ENCODE measurements around the gene SERPINI1. TPM values are rescaled to one million over a fixed set of nuclear protein-coding genes. Genes with fewer than 3 reads are reported as not detected.

The SERPINI1 gene
- total and polyA plus RNA-seq, 2 of the 8 experiments (the other 6 are each of a cell fraction or from before 2014, with no cell fraction given): 5.3 to 9.9 TPM

- H2BK5ac ChIP-seq (ENCODE audit: low read depth, low read length): no peak overlapping the region
- H4K91ac ChIP-seq (replicated peaks; ENCODE audit: insufficient read length, low read length): no peak overlapping the region
- ChIA-PET POLR2A (ENCODE audit: partially characterized antibody) (interaction anchor here (0.9 kb wide), 1 partner anchor 16 kb away, joined by 4 read pairs; no protein-coding TSS in a partner anchor), CTCF (ENCODE audit: partially characterized antibody) (interaction anchor here (0.5 to 3.4 kb wide), 32 partner anchors 9 to 530 kb away, joined by 3 to 18 read pairs (median 4); partner anchors contain the start of gene ZBBX)
- no peak overlapping the region for H2BK20ac ChIP-seq (ENCODE audit: low read length)
- H3K14ac ChIP-seq (ENCODE audit: insufficient read length): no peak overlapping the region
- no peak overlapping the region for H2AK5ac ChIP-seq (ENCODE audit: low read depth, low read length)
- no peak overlapping the region for H3K4me3 ChIP-seq (ENCODE audit: extremely low read depth in 1 of 4, insufficient read depth in 2 of 4, low read depth in 3 of 4, low read length in 4 of 4)
- FAIRE-seq (peak; percentile 89), DNase-seq (ENCODE audit: low read depth in 1 of 2, low spot score in 2 of 2) (no peak)
- no peaks in the 10 kb centered on the region for H3K9me3 ChIP-seq (ENCODE audit: insufficient read depth in 2 of 2, low read depth in 1 of 2, low read length in 1 of 2)
- no peak overlapping the region for H3K4me2 ChIP-seq (ENCODE audit: insufficient read depth in 1 of 2, low read depth in 2 of 2, low read length in 2 of 2)
- H2BK12ac ChIP-seq (ENCODE audit: low read depth, low read length): no peak overlapping the region
- no peaks in the 10 kb centered on the region for H3K4me1 ChIP-seq (replicated peaks in 1 of 4; ENCODE audit: control insufficient read depth in 3 of 4, insufficient read depth in 4 of 4, low read length in 3 of 4)
- H3K27me3 ChIP-seq (replicated peaks in 1 of 4; ENCODE audit: control insufficient read depth in 3 of 4, extremely low read depth in 1 of 4, insufficient read depth in 3 of 4, low read length in 3 of 4): no peaks in the 10 kb centered on the region
- no peaks in the 10 kb centered on the region for H4K20me1 ChIP-seq (replicated peaks in 1 of 2; ENCODE audit: control insufficient read depth in 1 of 2, insufficient read depth in 2 of 2, low read length in 2 of 2)
- H3K79me2 ChIP-seq (ENCODE audit: control insufficient read depth in 1 of 2, insufficient read depth in 2 of 2, low read length in 2 of 2): peaks cover 0 to 38% of the 10 kb centered on the region in 2 experiments; a peak in 2 of 4 replicates
- no peak overlapping the region for H4K5ac ChIP-seq (ENCODE audit: insufficient read length, low read depth, low read length)
- H3K56ac ChIP-seq (replicated peaks; ENCODE audit: insufficient read length, low read depth, low read length): no peak overlapping the region
- TF ChIP-seq RAD21 (IDR thresholded peaks at IDR 0.05 in 1 of 2, conservative IDR thresholded peaks at IDR 0.05 in 1 of 2; ENCODE audit: low read depth in 2 of 2, low read length in 2 of 2) (peak; percentile 74 to 76), CTCF (IDR thresholded peaks at IDR 0.05; ENCODE audit: control extremely low read depth in 1 of 3, insufficient read depth in 1 of 3, low read depth in 1 of 3, low read length in 3 of 3) (peak; percentile 46 to 71 (median 57)), SIRT6 (IDR thresholded peaks at IDR 0.05; ENCODE audit: low read length) (no peak)
- no peaks in the 10 kb centered on the region for H3K23me2 ChIP-seq (ENCODE audit: low read depth, low read length)
- H3K23ac ChIP-seq (ENCODE audit: insufficient read length): no peak overlapping the region
- H3K27ac ChIP-seq (ENCODE audit: low read depth, low read length): no peak overlapping the region
- H2AFZ ChIP-seq (ENCODE audit: low read length): no peak overlapping the region
- 74% methylated on average over 2 of the region's 2 CpGs; no CpG with 5 or more reads in 1 of the 2 experiments for WGBS, 2 experiments (ENCODE audit: extremely low coverage in 1 of 2, insufficient coverage in 1 of 2, insufficient read length in 1 of 2, insufficient replicate concordance in 2 of 2, low coverage in 1 of 2, low lambda C conversion rate in 2 of 2, missing lambda C conversion rate in 1 of 2)
- no peaks in the 10 kb centered on the region for H3K79me1 ChIP-seq (ENCODE audit: low read depth, low read length)
- no peaks in the 10 kb centered on the region; a peak in 1 of 8 replicates for H3K36me3 ChIP-seq (ENCODE audit: control insufficient read depth in 2 of 4, insufficient read depth in 4 of 4, low read length in 3 of 4)
- H2BK120ac ChIP-seq (replicated peaks; ENCODE audit: low read depth, low read length): no peak overlapping the region
- H3K9ac ChIP-seq (replicated peaks in 1 of 4; ENCODE audit: extremely low read depth in 1 of 4, low read depth in 3 of 4, low read length in 3 of 4): no peak overlapping the region
- no peak overlapping the region for H4K8ac ChIP-seq (ENCODE audit: extremely low read depth, insufficient read depth, low read length)
- H2BK15ac ChIP-seq (ENCODE audit: low read length): no peak overlapping the region
- no peak overlapping the region for H3K4ac ChIP-seq (replicated peaks; ENCODE audit: insufficient read length, low read depth, low read length)
- no peak overlapping the region for H3K18ac ChIP-seq (ENCODE audit: extremely low read depth, low read length)
These were observed 5.6 kb downstream of the SERPINI1 start for GRCh38 chr3:167740961-167741587.

All from H1 (cell line).